ENCODE results near the gene CAMTA1. TPM values are rescaled to one million over a fixed set of nuclear protein-coding genes. Genes with fewer than 3 reads are reported as not detected.

The CAMTA1 gene
- total RNA-seq, 1 experiment from 2014 or later = 60.0 TPM

- POLR2A ChIA-PET = no interaction called here
- no peaks in the 10 kb centered on the region for H3K27me3 ChIP-seq (replicated peaks; ENCODE audit: control insufficient read depth, insufficient read depth, low read length)
- BruUV-seq (replicated peaks) = no TSS peak
- Mint-ChIP-seq H3K27ac (ENCODE audit: unreplicated experiment) (no peak overlapping the region), H3K27me3 (ENCODE audit: insufficient read depth, unreplicated experiment) (peaks cover 9% of the 10 kb centered on the region), H3K36me3 (ENCODE audit: insufficient read depth, unreplicated experiment) (no peaks in the 10 kb centered on the region), H3K4me3 (ENCODE audit: unreplicated experiment) (no peak overlapping the region), H3K9me3 (ENCODE audit: unreplicated experiment) (no peaks in the 10 kb centered on the region), H3K4me1 (ENCODE audit: low read depth, unreplicated experiment) (no peaks in the 10 kb centered on the region)
- no peaks in the 10 kb centered on the region for H3K9me3 ChIP-seq
- CTCF ChIA-PET = no interaction called here
- H3K4me3 ChIP-seq (ENCODE audit: low read depth, low read length) = no peak overlapping the region
- intact Hi-C loops (cut with micrococcal nuclease; ENCODE audit: unreplicated experiment) = no loop called here
- DNase-seq = no peak
- no peaks in the 10 kb centered on the region for H3K4me1 ChIP-seq
- TF ChIP-seq, protein P1, sequence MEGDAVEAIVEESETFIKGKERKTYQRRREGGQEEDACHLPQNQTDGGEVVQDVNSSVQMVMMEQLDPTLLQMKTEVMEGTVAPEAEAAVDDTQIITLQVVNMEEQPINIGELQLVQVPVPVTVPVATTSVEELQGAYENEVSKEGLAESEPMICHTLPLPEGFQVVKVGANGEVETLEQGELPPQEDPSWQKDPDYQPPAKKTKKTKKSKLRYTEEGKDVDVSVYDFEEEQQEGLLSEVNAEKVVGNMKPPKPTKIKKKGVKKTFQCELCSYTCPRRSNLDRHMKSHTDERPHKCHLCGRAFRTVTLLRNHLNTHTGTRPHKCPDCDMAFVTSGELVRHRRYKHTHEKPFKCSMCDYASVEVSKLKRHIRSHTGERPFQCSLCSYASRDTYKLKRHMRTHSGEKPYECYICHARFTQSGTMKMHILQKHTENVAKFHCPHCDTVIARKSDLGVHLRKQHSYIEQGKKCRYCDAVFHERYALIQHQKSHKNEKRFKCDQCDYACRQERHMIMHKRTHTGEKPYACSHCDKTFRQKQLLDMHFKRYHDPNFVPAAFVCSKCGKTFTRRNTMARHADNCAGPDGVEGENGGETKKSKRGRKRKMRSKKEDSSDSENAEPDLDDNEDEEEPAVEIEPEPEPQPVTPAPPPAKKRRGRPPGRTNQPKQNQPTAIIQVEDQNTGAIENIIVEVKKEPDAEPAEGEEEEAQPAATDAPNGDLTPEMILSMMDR (IDR thresholded peaks at IDR 0.05; ENCODE audit: insufficient read depth in 1 of 2, low read depth in 1 of 2, low read length in 1 of 2, severe bottlenecking in 1 of 2, unreplicated experiment in 1 of 2) = no peak
- H3K36me3 ChIP-seq (ENCODE audit: control insufficient read depth, insufficient read depth, low read length) = no peaks in the 10 kb centered on the region
These were observed 528.6 kb downstream of the CAMTA1 start for GRCh38 chr1:7313826-7314225.

DNA sequence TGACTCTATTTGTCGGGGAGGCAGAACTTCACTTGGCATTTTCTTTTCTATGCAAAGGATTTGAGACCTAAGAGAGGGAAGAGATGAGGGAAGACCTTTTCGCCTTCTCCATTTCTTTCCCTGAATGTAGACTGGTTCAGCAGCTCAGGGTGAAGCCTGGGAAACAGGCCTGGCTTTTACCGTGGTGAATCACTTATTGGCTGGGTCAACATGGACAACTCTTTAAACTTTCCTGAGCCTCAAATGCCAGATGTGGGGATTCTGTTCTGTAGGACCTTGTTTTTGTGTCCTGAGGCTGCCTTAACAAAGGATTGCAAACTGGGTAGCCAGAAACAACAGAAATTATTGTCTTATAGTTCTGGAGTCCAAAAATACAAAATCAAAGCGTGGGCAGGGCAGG lies 530.1 kb downstream of the CAMTA1 start:
- Histone ChIP-seq H3K9me3 (no peaks in the 10 kb centered on the region), H3K4me3 (ENCODE audit: low read depth, low read length) (no peak overlapping the region), H3K36me3 (ENCODE audit: control insufficient read depth, insufficient read depth, low read length) (no peaks in the 10 kb centered on the region), H3K27me3 (replicated peaks; ENCODE audit: control insufficient read depth, insufficient read depth, low read length) (no peaks in the 10 kb centered on the region), H3K4me1 (no peaks in the 10 kb centered on the region)
- POLR2A ChIA-PET = no interaction called here
- no peaks in the 10 kb centered on the region for H3K36me3 Mint-ChIP-seq (ENCODE audit: insufficient read depth, unreplicated experiment)
- H3K27me3 Mint-ChIP-seq (ENCODE audit: insufficient read depth, unreplicated experiment) = peaks cover 9% of the 10 kb centered on the region
- TF ChIP-seq, protein P1 (IDR thresholded peaks at IDR 0.05; ENCODE audit: insufficient read depth in 1 of 2, low read depth in 1 of 2, low read length in 1 of 2, severe bottlenecking in 1 of 2, unreplicated experiment in 1 of 2) = no peak
- no peak for DNase-seq
- CTCF ChIA-PET = no interaction called here
- no peak overlapping the region for H3K4me3 Mint-ChIP-seq (ENCODE audit: unreplicated experiment)
- no TSS peak for BruUV-seq (replicated peaks)
- no peaks in the 10 kb centered on the region for H3K4me1 Mint-ChIP-seq (ENCODE audit: low read depth, unreplicated experiment)
- H3K27ac Mint-ChIP-seq (ENCODE audit: unreplicated experiment) = no peak overlapping the region
- no peaks in the 10 kb centered on the region for H3K9me3 Mint-ChIP-seq (ENCODE audit: unreplicated experiment)
- intact Hi-C loops (cut with micrococcal nuclease; ENCODE audit: unreplicated experiment) = no loop called here

DNA sequence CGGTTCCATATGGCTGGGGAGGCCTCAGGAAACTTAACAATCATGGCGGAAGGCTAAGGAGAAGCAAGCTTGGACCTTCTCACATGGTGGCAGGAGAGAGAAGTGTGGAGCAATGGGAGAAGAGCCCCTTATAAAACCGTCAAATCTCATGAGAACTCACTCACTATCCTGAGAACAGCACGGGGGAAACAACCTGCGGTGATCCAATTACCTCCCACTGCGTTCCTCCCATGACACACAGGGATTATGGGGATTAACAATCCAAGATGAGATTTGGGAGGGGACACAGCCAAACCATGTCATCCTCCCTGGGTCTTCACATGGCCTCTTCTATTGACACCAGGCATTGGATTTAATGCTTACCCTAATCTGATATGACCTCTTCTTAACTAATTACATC lies 530.7 kb downstream of the CAMTA1 start:
- Histone ChIP-seq H3K4me1 (no peaks in the 10 kb centered on the region), H3K9me3 (no peaks in the 10 kb centered on the region), H3K4me3 (ENCODE audit: low read depth, low read length) (no peak overlapping the region), H3K36me3 (ENCODE audit: control insufficient read depth, insufficient read depth, low read length) (no peaks in the 10 kb centered on the region), H3K27me3 (replicated peaks; ENCODE audit: control insufficient read depth, insufficient read depth, low read length) (no peaks in the 10 kb centered on the region)
- Mint-ChIP-seq H3K4me1 (ENCODE audit: low read depth, unreplicated experiment) (no peaks in the 10 kb centered on the region), H3K36me3 (ENCODE audit: insufficient read depth, unreplicated experiment) (no peaks in the 10 kb centered on the region), H3K27me3 (ENCODE audit: insufficient read depth, unreplicated experiment) (peaks cover 9% of the 10 kb centered on the region), H3K9me3 (ENCODE audit: unreplicated experiment) (no peaks in the 10 kb centered on the region), H3K27ac (ENCODE audit: unreplicated experiment) (no peak overlapping the region), H3K4me3 (ENCODE audit: unreplicated experiment) (no peak overlapping the region)
- TF ChIP-seq, protein P1 (IDR thresholded peaks at IDR 0.05; ENCODE audit: insufficient read depth in 1 of 2, low read depth in 1 of 2, low read length in 1 of 2, severe bottlenecking in 1 of 2, unreplicated experiment in 1 of 2) = no peak
- no peak for DNase-seq
- ChIA-PET CTCF (no interaction called here), POLR2A (no interaction called here)
- BruUV-seq (replicated peaks) = no TSS peak
- intact Hi-C loops (cut with micrococcal nuclease; ENCODE audit: unreplicated experiment) = no loop called here
